Gastrocnemius medialis (tissue), 4 donors: ENCODE results near the gene GFRA3. TPM values are rescaled to one million over a fixed set of nuclear protein-coding genes. Genes with fewer than 3 reads are reported as not detected.

ENCODE experiments used
- ATAC-seq, 2 donors: fragments of 150-250 bp; one replicate each; pipeline ENCODE4 v1.9.1; 2016
- DNase-seq, 2 donors: peaks; one replicate each; pipeline ENCODE4 v3.0.0-alpha.2; 2019
- H3K27ac ChIP-seq, 4 donors: fragments of 200-600 bp; sonication (generic); 1 replicate in 1 of 4; 2 replicates in 3 of 4; pipeline ENCODE4 v1.5.1; 2016 to 2018; ENCODE audit warnings: mild to moderate bottlenecking in 2 of 4, moderate library complexity in 1 of 4
- H3K27me3 ChIP-seq, 3 donors: fragments of 200-600 bp; sonication (generic) in 2 of 3; 1 replicate in 1 of 3; 2 replicates in 2 of 3; pipeline versions ENCODE4 v1.5.1 to v1.6.0; 2016 to 2019; ENCODE audit warnings: mild to moderate bottlenecking in 1 of 3, moderate library complexity in 1 of 3
- H3K36me3 ChIP-seq, 2 donors: fragments of 200-600 bp; sonication (generic) in 1 of 2; one replicate each; pipeline ENCODE4 v1.5.1; 2017 to 2018
- H3K4me1 ChIP-seq, 2 donors: fragments of 200-600 bp; sonication (generic) in 1 of 2; one replicate each; pipeline ENCODE4 v1.5.1; 2016 to 2017; ENCODE audit warnings: mild to moderate bottlenecking in 2 of 2
- H3K4me3 ChIP-seq, 4 donors: fragments of 200-600 bp; sonication (generic) in 3 of 4; 1 replicate in 1 of 4; 2 replicates in 3 of 4; pipeline ENCODE4 v1.5.1; 2016 to 2019; ENCODE audit warnings: mild to moderate bottlenecking in 2 of 4
- H3K9me3 ChIP-seq, 3 donors: fragments of 200-600 bp; sonication (generic) in 2 of 3; 1 replicate in 1 of 3; 2 replicates in 2 of 3; pipeline ENCODE4 v1.5.1; 2016 to 2019
- CTCF ChIP-seq, 5 experiments: fragments of 450-650 bp in 3 of 5; fragments of 200-600 bp in 2 of 5; sonication (generic) in 2 of 5; IDR thresholded peaks in 4 of 5; conservative IDR thresholded peaks in 1 of 5; 1 replicate in 4 of 5; 2 replicates in 1 of 5; pipeline ENCODE4 v1.5.1; 2016 to 2019; ENCODE audit warnings: antibody characterized with exemption in 5 of 5, mild to moderate bottlenecking in 3 of 5, moderate library complexity in 3 of 5
- POLR2A ChIP-seq, 2 donors: fragments of 450-650 bp; IDR thresholded peaks; one replicate each; pipeline ENCODE4 v1.6.1; 2017; ENCODE audit warnings: antibody characterized with exemption in 2 of 2, mild to moderate bottlenecking in 2 of 2, moderate library complexity in 2 of 2
- in situ Hi-C, 4 donors: fragments of 200-750 bp; cut with MboI; loops; one replicate each; pipeline versions ENCODE4 v1.15.0 to v1.8.0; 2017; ENCODE audit warnings: low sequenced_read_pairs in 4 of 4
- intact Hi-C: fragments of 100-400 bp; cut with DNase I; formaldehyde crosslinking; loops from one replicate; pipeline ENCODE4 v1.15.1; 2023; ENCODE audit warnings: low total_unique reads
- total RNA-seq, 4 donors: library from RNA; depleted of rRNA; stranded (reverse); fragments of >200 nt; gene quantifications; one replicate each; pipeline versions ENCODE4 v1.1.0 to v1.2.3, GENCODE V29; 2016

GFRA3 gene
- total RNA-seq, 4 donors from 2014 or later: 0.42 TPM; not detected in 3

- in situ Hi-C loops: no loop called here
- Histone ChIP-seq H3K36me3 (no peaks in the 10 kb centered on the region), H3K27me3 (peaks cover 5 to 15% (median 9%) of the 10 kb centered on the region in 3 donors), H3K9me3 (no peaks in the 10 kb centered on the region), H3K27ac (no peak overlapping the region), H3K4me1 (peaks cover 0 to 5% of the 10 kb centered on the region in 2 donors), H3K4me3 (no peak overlapping the region)
- intact Hi-C loops: no loop called here
- DNase-seq (no peak), ATAC-seq (no peak)
- no peak for TF ChIP-seq CTCF (IDR thresholded peaks at IDR 0.05 in 4 of 5, conservative IDR thresholded peaks at IDR 0.05 in 1 of 5)
- TF ChIP-seq POLR2A (IDR thresholded peaks at IDR 0.05): no peak
Observed at GRCh38 chr5:138275379-138275782, 960 bp upstream of the GFRA3 start.

DNA sequence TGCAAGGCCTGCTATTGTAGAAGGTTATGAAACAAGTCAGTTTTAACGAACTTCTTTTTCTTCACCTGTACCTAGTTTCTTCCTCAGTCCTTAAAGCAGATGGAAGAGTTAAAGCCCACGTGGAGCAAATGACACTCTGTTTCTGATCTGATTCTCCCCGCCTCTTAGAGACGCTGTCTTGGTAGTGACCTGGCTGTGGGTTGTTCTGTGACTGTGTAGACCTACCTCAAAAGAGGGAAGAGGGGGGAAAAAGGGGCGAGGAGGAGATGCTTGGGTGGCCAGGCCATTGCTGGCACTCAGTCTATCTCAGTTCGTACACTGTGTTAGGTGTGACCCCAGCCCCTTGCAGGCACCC, 610 bp downstream of the GFRA3 start:
- intact Hi-C loops (no loop called here), in situ Hi-C loops (no loop called here)
- DNase-seq: no peak
- Histone ChIP-seq H3K27me3 (peaks cover 5 to 15% (median 9%) of the 10 kb centered on the region in 3 donors), H3K36me3 (no peaks in the 10 kb centered on the region), H3K4me1 (peaks cover 0 to 5% of the 10 kb centered on the region in 2 donors), H3K9me3 (no peaks in the 10 kb centered on the region), H3K27ac (no peak overlapping the region), H3K4me3 (peak overlapping the region in 3 of 4 donors; percentile 32 to 47 (median 37))
- TF ChIP-seq POLR2A (IDR thresholded peaks at IDR 0.05) (no peak), CTCF (IDR thresholded peaks at IDR 0.05 in 4 of 5, conservative IDR thresholded peaks at IDR 0.05 in 1 of 5) (no peak)
- ATAC-seq: no peak

DNA sequence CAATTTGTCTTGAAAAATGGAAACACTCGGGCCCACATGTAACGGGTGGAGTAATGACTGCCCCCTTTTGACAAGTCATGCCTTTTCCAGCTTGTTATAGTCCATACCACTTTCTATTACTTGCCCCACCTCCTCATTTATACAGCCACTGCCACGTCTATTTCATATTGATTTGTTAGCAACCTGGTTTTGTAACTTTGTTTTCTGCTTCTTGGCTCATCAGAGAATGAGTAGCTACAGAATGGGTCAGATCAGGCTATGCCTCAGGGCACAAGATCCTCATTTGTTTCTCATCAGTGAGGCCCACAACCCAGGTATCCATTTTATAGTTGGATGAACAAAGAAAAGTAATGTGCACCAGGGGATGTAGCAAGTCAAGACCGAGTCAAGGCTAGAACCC, 1.7 kb downstream of the GFRA3 start:
- Histone ChIP-seq H3K27ac (no peak overlapping the region), H3K36me3 (no peaks in the 10 kb centered on the region), H3K9me3 (no peaks in the 10 kb centered on the region), H3K4me3 (no peak overlapping the region), H3K27me3 (peaks cover 5 to 17% (median 9%) of the 10 kb centered on the region in 3 donors), H3K4me1 (peaks cover 0 to 5% of the 10 kb centered on the region in 2 donors)
- in situ Hi-C loops (no loop called here), intact Hi-C loops (no loop called here)
- ATAC-seq (no peak), DNase-seq (no peak)
- TF ChIP-seq CTCF (IDR thresholded peaks at IDR 0.05 in 4 of 5, conservative IDR thresholded peaks at IDR 0.05 in 1 of 5) (no peak), POLR2A (IDR thresholded peaks at IDR 0.05) (no peak)

GRCh38 chr5:138271281-138271680, 3.1 kb downstream of the GFRA3 start:
- intact Hi-C loops (no loop called here), in situ Hi-C loops (no loop called here)
- DNase-seq (no peak), ATAC-seq (no peak)
- no peaks in the 10 kb centered on the region for H3K36me3 ChIP-seq
- TF ChIP-seq POLR2A (IDR thresholded peaks at IDR 0.05) (no peak), CTCF (IDR thresholded peaks at IDR 0.05 in 4 of 5, conservative IDR thresholded peaks at IDR 0.05 in 1 of 5) (no peak)
- peaks cover 5 to 18% (median 9%) of the 10 kb centered on the region in 3 donors for H3K27me3 ChIP-seq
- H3K27ac ChIP-seq: no peak overlapping the region
- peaks cover 0 to 5% of the 10 kb centered on the region in 2 donors for H3K4me1 ChIP-seq
- H3K9me3 ChIP-seq: no peaks in the 10 kb centered on the region
- no peak overlapping the region for H3K4me3 ChIP-seq

DNA sequence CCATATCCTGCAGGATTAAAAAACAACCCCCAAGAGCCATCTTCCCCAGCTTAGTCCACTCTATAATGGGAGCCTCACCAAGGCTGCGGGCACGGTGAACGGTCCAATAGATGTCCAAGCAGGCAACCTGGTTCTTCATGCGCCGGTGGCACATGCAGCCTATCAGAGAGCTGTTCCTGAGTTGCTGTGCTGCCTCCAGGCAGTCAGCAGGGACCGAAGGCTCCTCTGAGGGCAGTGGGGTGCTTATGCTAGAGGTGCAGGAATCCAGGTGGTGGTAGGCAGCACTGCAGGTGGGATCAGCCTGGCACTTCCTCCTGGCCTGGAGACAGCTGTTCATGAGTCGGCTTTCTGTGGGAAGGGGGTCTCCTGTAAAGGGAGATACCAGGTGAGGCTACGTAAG, 10.2 kb downstream of the GFRA3 start:
- in situ Hi-C loops (no loop called here), intact Hi-C loops (no loop called here)
- Histone ChIP-seq H3K27me3 (peaks cover 0 to 3% (median 0%) of the 10 kb centered on the region in 3 donors), H3K9me3 (no peaks in the 10 kb centered on the region), H3K4me3 (no peak overlapping the region), H3K27ac (no peak overlapping the region), H3K4me1 (no peaks in the 10 kb centered on the region), H3K36me3 (no peaks in the 10 kb centered on the region)
- ATAC-seq (no peak), DNase-seq (no peak)
- TF ChIP-seq CTCF (IDR thresholded peaks at IDR 0.05 in 4 of 5, conservative IDR thresholded peaks at IDR 0.05 in 1 of 5) (no peak), POLR2A (IDR thresholded peaks at IDR 0.05) (no peak)
